GM19025 (cell line): ENCODE data around the gene SEMA6B.
"Not testable (repeated sequence)": the region's sequence is repeated elsewhere in the genome, so short reads cannot be mapped to it uniquely, and the experiment has no call there.

ENCODE experiments used
- ATAC-seq: cut with Tn5 transposase; IDR thresholded peaks from one replicate; pipeline ENCODE4 v1.9.1; 2021; ENCODE audit warnings: mild to moderate bottlenecking, low read depth, moderate library complexity; ENCODE audit not compliant: unreplicated experiment

The SEMA6B gene

GRCh38 chr19:4559569-4559968, at the start of gene SEMA6B:
TSS of gene SEMA6B (minus strand) at chr19:4559684. CDS start at chr19:4558457, 1,227 bp downstream.
- ATAC-seq, result no peak

- ATAC-seq, result no peak
Measured at GRCh38 chr19:4606921-4607678, 47.6 kb upstream of the SEMA6B start.

- no peak for ATAC-seq
Measured at GRCh38 chr19:4606181-4606580, 46.7 kb upstream of the SEMA6B start.

- no peak for ATAC-seq
Measured at GRCh38 chr19:4604912-4605311, 45.4 kb upstream of the SEMA6B start.

GRCh38 chr19:4602915-4603314, 43.4 kb upstream of the SEMA6B start:
- no peak for ATAC-seq

GRCh38 chr19:4602173-4602788, 42.8 kb upstream of the SEMA6B start:
- ATAC-seq, result no peak

- no peak for ATAC-seq
Measured at GRCh38 chr19:4600893-4601292, 41.4 kb upstream of the SEMA6B start.

GRCh38 chr19:4600082-4600481, 40.6 kb upstream of the SEMA6B start:
- ATAC-seq, result no peak

GRCh38 chr19:4598712-4599111, 39.2 kb upstream of the SEMA6B start:
- ATAC-seq, result no peak

- no peak for ATAC-seq
Measured at GRCh38 chr19:4597975-4598671, 38.6 kb upstream of the SEMA6B start.

- ATAC-seq, result no peak
Measured at GRCh38 chr19:4597278-4597974, 37.9 kb upstream of the SEMA6B start.

- no peak for ATAC-seq
Measured at GRCh38 chr19:4596033-4596904, 36.8 kb upstream of the SEMA6B start.

- ATAC-seq, result not testable (repeated sequence)
Measured at GRCh38 chr19:4595158-4595557, 35.7 kb upstream of the SEMA6B start.

GRCh38 chr19:4594201-4594600, 34.7 kb upstream of the SEMA6B start:
- no peak for ATAC-seq

GRCh38 chr19:4593409-4593851, 33.9 kb upstream of the SEMA6B start:
- no peak for ATAC-seq

- no peak for ATAC-seq
Measured at GRCh38 chr19:4592445-4592844, 33.0 kb upstream of the SEMA6B start.

GRCh38 chr19:4591320-4591719, 31.8 kb upstream of the SEMA6B start:
- ATAC-seq, result no peak

GRCh38 chr19:4590559-4590958, 31.1 kb upstream of the SEMA6B start:
- ATAC-seq, result no peak

GRCh38 chr19:4589579-4590410, 30.3 kb upstream of the SEMA6B start:
- ATAC-seq, result no peak
